ENCODE measurements around the gene TMEM50B. TPM values are rescaled to one million over a fixed set of nuclear protein-coding genes. Genes with fewer than 3 reads are reported as not detected.
"Not testable (repeated sequence)": the region's sequence is repeated elsewhere in the genome, so short reads cannot be mapped to it uniquely, and the experiment has no call there.

The TMEM50B gene
- total and polyA plus RNA-seq, 4 donors, result 30.3 to 128 (median 41.5) TPM

DNA sequence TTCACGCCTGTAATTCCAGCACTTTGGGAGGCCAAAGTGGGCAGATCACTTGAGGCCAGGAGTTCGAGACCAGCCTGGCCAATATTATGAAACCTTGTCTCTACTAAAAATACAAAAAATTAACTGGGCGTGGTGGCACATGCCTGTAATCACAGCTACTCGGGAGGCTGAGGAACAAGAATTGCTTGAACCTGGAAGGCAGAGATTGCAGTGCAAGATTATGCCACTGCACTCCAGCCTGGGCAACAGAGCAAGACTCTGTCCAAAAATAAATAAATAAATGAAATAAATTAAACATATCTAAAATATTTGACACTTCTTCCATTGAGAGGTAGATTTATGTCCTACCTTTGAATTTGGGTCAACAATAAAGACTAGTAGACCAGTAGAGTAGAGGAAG lies 10.6 kb downstream of the TMEM50B start:
- H3K36me3 ChIP-seq (ENCODE audit: control insufficient read depth in 1 of 2, insufficient read depth in 2 of 2, low read length in 1 of 2); H3K4me3 ChIP-seq (ENCODE audit: low read length in 2 of 2); H3K9me3 ChIP-seq (ENCODE audit: control insufficient read depth, low read length); DNase-seq; H3K27ac ChIP-seq (ENCODE audit: low read depth in 1 of 2, low read length in 2 of 2); intact Hi-C loops (cut with DNase I); H3K4me1 ChIP-seq (ENCODE audit: control insufficient read depth in 1 of 2, insufficient read depth in 2 of 2, low read length in 2 of 2); H3K27me3 ChIP-seq (ENCODE audit: control insufficient read depth in 1 of 2, insufficient read depth in 2 of 2, low read length in 1 of 2); ATAC-seq (ENCODE audit: low FRiP score): not testable (repeated sequence)
- WGBS, 2 donors, result 91% methylated on average over 4 of the region's 4 CpGs

DNA sequence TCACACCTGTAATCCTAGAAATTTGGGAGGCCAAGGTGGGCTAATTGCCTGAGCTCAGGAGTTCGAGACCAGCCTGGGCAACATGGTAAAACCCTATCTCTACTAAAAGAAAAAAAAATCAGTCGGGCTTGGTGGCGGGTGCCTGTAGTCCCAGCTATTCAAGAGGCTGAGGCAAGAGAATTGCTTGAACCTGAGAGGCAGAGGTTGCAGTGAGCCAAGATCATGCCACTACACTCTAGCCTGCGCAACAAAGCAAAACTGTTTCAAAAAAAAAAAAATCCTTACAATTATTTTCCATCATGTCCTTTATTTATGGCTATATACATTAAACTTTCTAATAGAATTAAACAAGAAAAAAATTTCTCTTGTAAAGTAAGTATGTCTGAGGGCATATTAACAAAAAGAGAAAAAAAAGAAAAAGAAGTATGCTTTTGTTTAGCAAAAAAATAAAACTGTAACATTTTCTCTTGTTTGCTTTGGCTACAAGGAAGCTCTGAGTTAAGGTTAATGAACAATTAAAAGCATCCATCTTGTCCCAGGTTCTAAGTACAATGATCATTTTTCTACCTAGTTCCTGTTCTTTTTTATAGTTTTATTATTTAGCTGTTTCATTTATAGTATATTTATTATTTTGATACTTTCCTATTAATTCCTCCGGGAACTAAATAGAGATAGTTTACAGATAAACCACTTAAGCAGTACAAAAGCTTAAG lies 18.1 kb downstream of the TMEM50B start:
- no peak overlapping the region for H3K27ac ChIP-seq (ENCODE audit: low read depth in 1 of 2, low read length in 2 of 2)
- WGBS, 2 donors, result 90% methylated on average over 5 of the region's 5 CpGs
- H3K4me3 ChIP-seq (ENCODE audit: low read length in 2 of 2), result no peak overlapping the region
- H3K36me3 ChIP-seq (ENCODE audit: control insufficient read depth in 1 of 2, insufficient read depth in 2 of 2, low read length in 1 of 2), result peaks cover 0 to 2% of the 10 kb centered on the region in 2 donors
- H3K27me3 ChIP-seq (ENCODE audit: control insufficient read depth in 1 of 2, insufficient read depth in 2 of 2, low read length in 1 of 2), result no peaks in the 10 kb centered on the region
- intact Hi-C loops (cut with DNase I), result no loop called here
- DNase-seq, result no peak
- H3K9me3 ChIP-seq (ENCODE audit: control insufficient read depth, low read length), result no peaks in the 10 kb centered on the region
- H3K4me1 ChIP-seq (ENCODE audit: control insufficient read depth in 1 of 2, insufficient read depth in 2 of 2, low read length in 2 of 2), result no peaks in the 10 kb centered on the region
- ATAC-seq (ENCODE audit: low FRiP score), result no peak

GRCh38 chr21:33458861-33459260 lies 20.9 kb downstream of the TMEM50B start:
- Histone ChIP-seq H3K27ac (ENCODE audit: low read depth in 1 of 2, low read length in 2 of 2) (no peak overlapping the region), H3K4me1 (ENCODE audit: control insufficient read depth in 1 of 2, insufficient read depth in 2 of 2, low read length in 2 of 2) (no peaks in the 10 kb centered on the region), H3K36me3 (ENCODE audit: control insufficient read depth in 1 of 2, insufficient read depth in 2 of 2, low read length in 1 of 2) (peaks cover 1 to 2% of the 10 kb centered on the region in 2 donors), H3K27me3 (ENCODE audit: control insufficient read depth in 1 of 2, insufficient read depth in 2 of 2, low read length in 1 of 2) (no peaks in the 10 kb centered on the region), H3K4me3 (ENCODE audit: low read length in 2 of 2) (no peak overlapping the region), H3K9me3 (ENCODE audit: control insufficient read depth, low read length) (no peaks in the 10 kb centered on the region)
- DNase-seq (no peak), ATAC-seq (ENCODE audit: low FRiP score) (no peak)
- WGBS, 2 donors, result 95% methylated on average over 3 of the region's 3 CpGs
- intact Hi-C loops (cut with DNase I), result no loop called here

DNA sequence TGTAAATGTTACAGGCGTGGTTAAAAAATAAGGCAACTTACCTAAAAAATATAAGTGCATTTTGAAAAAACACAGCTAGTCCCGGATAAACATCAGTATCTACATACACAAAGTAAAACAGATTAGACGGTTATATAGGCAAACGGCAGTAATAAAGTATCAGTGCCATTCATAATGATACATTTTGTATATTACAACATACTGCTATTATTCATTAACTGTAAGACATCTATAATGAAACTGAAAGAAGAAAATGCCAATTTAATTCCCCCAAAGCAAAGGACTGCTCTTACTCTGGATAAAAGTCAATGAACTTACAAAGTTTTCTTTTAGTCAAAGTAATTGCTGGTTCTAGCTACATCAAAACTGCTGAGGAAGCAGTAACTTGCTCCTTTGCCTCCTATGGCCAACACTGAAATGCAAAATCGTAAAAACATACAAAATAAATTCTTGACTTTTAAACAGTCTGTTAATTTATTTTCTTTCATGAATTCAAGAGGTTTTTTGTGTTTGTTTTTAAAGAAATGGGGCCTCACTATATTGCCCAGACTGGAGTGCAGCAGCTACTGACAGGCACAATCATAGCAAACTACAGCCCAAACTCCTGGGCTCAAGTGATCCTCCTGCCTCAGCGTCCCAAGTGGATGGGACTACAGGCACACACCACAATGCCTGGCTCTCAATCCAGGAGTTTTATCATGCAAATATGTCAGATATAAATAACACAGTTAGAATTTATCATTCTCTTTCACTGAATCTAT lies 23.9 kb downstream of the TMEM50B start:
- intact Hi-C loops (cut with DNase I), result no loop called here
- Histone ChIP-seq H3K4me3 (ENCODE audit: low read length in 2 of 2) (no peak overlapping the region), H3K36me3 (ENCODE audit: control insufficient read depth in 1 of 2, insufficient read depth in 2 of 2, low read length in 1 of 2) (peaks cover 0 to 1% of the 10 kb centered on the region in 2 donors), H3K9me3 (ENCODE audit: control insufficient read depth, low read length) (no peaks in the 10 kb centered on the region), H3K4me1 (ENCODE audit: control insufficient read depth in 1 of 2, insufficient read depth in 2 of 2, low read length in 2 of 2) (no peaks in the 10 kb centered on the region), H3K27me3 (ENCODE audit: control insufficient read depth in 1 of 2, insufficient read depth in 2 of 2, low read length in 1 of 2) (no peaks in the 10 kb centered on the region), H3K27ac (ENCODE audit: low read depth in 1 of 2, low read length in 2 of 2) (no peak overlapping the region)
- ATAC-seq (ENCODE audit: low FRiP score) (no peak), DNase-seq (no peak)
- 87 to 90% methylated on average over 6 of the region's 6 CpGs for WGBS, 2 donors

DNA sequence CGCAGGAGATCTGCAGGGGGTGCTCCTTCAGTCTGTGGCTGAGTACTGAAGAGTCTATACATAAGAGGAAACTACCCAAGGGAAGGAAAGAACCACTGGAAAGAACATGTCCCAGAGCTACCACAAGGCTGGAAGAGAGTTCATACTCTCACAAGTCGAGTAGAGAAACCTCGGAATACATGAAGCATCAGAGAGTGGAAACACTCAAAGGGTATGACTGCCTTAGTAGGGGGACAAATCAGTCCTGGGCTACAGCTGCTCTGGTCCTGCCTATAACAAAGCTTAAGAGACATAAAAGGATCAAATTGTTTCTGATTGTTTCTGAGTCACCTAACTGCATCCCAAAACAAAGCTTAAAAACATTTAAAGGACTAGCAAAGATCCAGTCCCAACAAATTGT lies 27.4 kb downstream of the TMEM50B start:
- DNase-seq, result no peak
- intact Hi-C loops (cut with DNase I), result no loop called here
- Histone ChIP-seq H3K4me3 (ENCODE audit: low read length in 2 of 2) (no peak overlapping the region), H3K36me3 (ENCODE audit: control insufficient read depth in 1 of 2, insufficient read depth in 2 of 2, low read length in 1 of 2) (peaks cover 0 to 1% of the 10 kb centered on the region in 2 donors), H3K9me3 (ENCODE audit: control insufficient read depth, low read length) (no peaks in the 10 kb centered on the region), H3K27ac (ENCODE audit: low read depth in 1 of 2, low read length in 2 of 2) (no peak overlapping the region), H3K4me1 (ENCODE audit: control insufficient read depth in 1 of 2, insufficient read depth in 2 of 2, low read length in 2 of 2) (no peaks in the 10 kb centered on the region), H3K27me3 (ENCODE audit: control insufficient read depth in 1 of 2, insufficient read depth in 2 of 2, low read length in 1 of 2) (no peaks in the 10 kb centered on the region)
- ATAC-seq (ENCODE audit: low FRiP score), result no peak
- 78 to 88% methylated on average over 3 of the region's 3 CpGs for WGBS, 2 donors

DNA sequence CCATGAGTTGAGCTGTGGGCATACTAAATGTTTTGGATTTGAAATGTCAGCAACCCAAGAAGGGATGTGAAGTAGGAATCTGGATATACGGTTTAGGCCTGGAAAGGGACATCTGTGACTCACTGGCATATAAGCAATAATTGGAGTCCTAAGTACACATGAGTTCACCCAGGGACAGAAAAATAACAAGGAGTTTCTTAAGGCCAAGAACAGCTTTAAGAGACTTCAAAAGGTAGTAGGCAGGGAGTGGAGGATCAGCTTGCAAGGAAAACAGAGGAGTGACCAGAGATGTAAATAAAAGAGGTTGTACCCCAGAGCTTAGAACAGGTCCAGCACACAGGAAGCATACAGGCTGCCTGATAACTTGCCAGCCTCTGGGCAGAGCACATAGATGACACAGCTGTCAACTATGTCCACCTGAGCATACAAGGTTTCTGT lies 28.1 kb downstream of the TMEM50B start:
- ATAC-seq (ENCODE audit: low FRiP score), result no peak
- WGBS, 2 donors, result 35 to 46% methylated on average over 1 of the region's 1 CpG
- H3K36me3 ChIP-seq (ENCODE audit: control insufficient read depth in 1 of 2, insufficient read depth in 2 of 2, low read length in 1 of 2), result peaks cover 1 to 3% of the 10 kb centered on the region in 2 donors

DNA sequence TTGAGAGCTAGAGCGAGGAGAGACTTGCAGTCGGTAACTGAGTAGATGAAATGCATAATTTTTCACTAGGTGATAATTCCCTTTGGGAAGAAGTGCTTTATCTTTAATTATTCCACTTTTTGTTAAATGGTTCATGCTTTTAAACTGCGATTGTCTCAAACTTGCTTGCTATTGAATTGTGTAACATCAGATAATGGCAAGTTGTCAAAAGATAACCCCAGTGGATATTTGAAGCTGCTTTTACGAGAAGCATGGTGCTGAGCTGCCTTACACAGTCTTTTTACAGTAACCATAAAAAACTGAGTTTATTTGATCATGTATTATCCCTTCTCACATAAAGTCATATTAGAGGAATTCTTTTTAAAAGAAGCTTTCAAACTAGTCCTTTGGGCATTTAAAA lies 30.2 kb downstream of the TMEM50B start:
- Histone ChIP-seq H3K27me3 (ENCODE audit: control insufficient read depth in 1 of 2, insufficient read depth in 2 of 2, low read length in 1 of 2) (no peaks in the 10 kb centered on the region), H3K4me3 (ENCODE audit: low read length in 2 of 2) (no peak overlapping the region), H3K36me3 (ENCODE audit: control insufficient read depth in 1 of 2, insufficient read depth in 2 of 2, low read length in 1 of 2) (peaks cover 0 to 3% of the 10 kb centered on the region in 2 donors), H3K4me1 (ENCODE audit: control insufficient read depth in 1 of 2, insufficient read depth in 2 of 2, low read length in 2 of 2) (no peaks in the 10 kb centered on the region), H3K27ac (ENCODE audit: low read depth in 1 of 2, low read length in 2 of 2) (no peak overlapping the region), H3K9me3 (ENCODE audit: control insufficient read depth, low read length) (no peaks in the 10 kb centered on the region)
- WGBS, 2 donors, result 90 to 91% methylated on average over 4 of the region's 4 CpGs
- intact Hi-C loops (cut with DNase I), result loop anchor here (5.0 to 10.0 kb wide), 2 partner anchors 87 to 125 kb away; partner anchors contain the start of gene IFNAR1 (in 1 of the 2)
- ATAC-seq (ENCODE audit: low FRiP score), result no peak
- no peak for DNase-seq

More for the DNA sequence above, 28.1 kb downstream of the TMEM50B start:
- Histone ChIP-seq H3K4me3 (ENCODE audit: low read length in 2 of 2) (no peak overlapping the region), H3K27me3 (ENCODE audit: control insufficient read depth in 1 of 2, insufficient read depth in 2 of 2, low read length in 1 of 2) (no peaks in the 10 kb centered on the region), H3K27ac (ENCODE audit: low read depth in 1 of 2, low read length in 2 of 2) (no peak overlapping the region), H3K9me3 (ENCODE audit: control insufficient read depth, low read length) (no peaks in the 10 kb centered on the region), H3K4me1 (ENCODE audit: control insufficient read depth in 1 of 2, insufficient read depth in 2 of 2, low read length in 2 of 2) (no peaks in the 10 kb centered on the region)
- intact Hi-C loops (cut with DNase I), result no loop called here
- DNase-seq, result no peak

- H3K36me3 ChIP-seq (ENCODE audit: control insufficient read depth in 1 of 2, insufficient read depth in 2 of 2, low read length in 1 of 2); H3K4me3 ChIP-seq (ENCODE audit: low read length in 2 of 2); H3K27ac ChIP-seq (ENCODE audit: low read depth in 1 of 2, low read length in 2 of 2); DNase-seq; H3K4me1 ChIP-seq (ENCODE audit: control insufficient read depth in 1 of 2, insufficient read depth in 2 of 2, low read length in 2 of 2); H3K9me3 ChIP-seq (ENCODE audit: control insufficient read depth, low read length); H3K27me3 ChIP-seq (ENCODE audit: control insufficient read depth in 1 of 2, insufficient read depth in 2 of 2, low read length in 1 of 2); ATAC-seq (ENCODE audit: low FRiP score): not testable (repeated sequence)
- WGBS, 2 donors, result 94 to 97% methylated on average over 6 of the region's 6 CpGs
- intact Hi-C loops (cut with DNase I), result loop anchor here (5.0 to 10.0 kb wide), 2 partner anchors 84 to 122 kb away; partner anchors contain the start of gene IFNAR1 (in 1 of the 2)
Measured at GRCh38 chr21:33446620-33447019, 33.2 kb downstream of the TMEM50B start.
